NCI-H1105 (cell line): ENCODE data around the gene PHLPP1.
A peak's percentile ranks its signal among the peaks of the same experiment; 100 is the strongest.

Source experiments
- DNase-seq: peaks from one replicate; lab custom pipeline; 2025; lab: John Stamatoyannopoulos, UW

PHLPP1 gene

GRCh38 chr18:63016270-63016669 is 300.9 kb downstream of the PHLPP1 start:
- DNase-seq = peak; percentile 74

- DNase-seq = no peak
Observed at GRCh38 chr18:63017076-63017475, 301.7 kb downstream of the PHLPP1 start.

GRCh38 chr18:63017977-63018376 is 302.6 kb downstream of the PHLPP1 start:
- no peak for DNase-seq

- no peak for DNase-seq
Observed at GRCh38 chr18:63022429-63023022, 307.2 kb downstream of the PHLPP1 start.

- peak; percentile 53 for DNase-seq
Observed at GRCh38 chr18:63025251-63026090, 310.1 kb downstream of the PHLPP1 start.

GRCh38 chr18:63028380-63028779 is 313.0 kb downstream of the PHLPP1 start:
- no peak for DNase-seq
